IMR-90 (cell line): Measurements from ENCODE around the gene OSBPL3. TPM values are rescaled to one million over a fixed set of nuclear protein-coding genes. Genes with fewer than 3 reads are reported as not detected.

Experiments
- ATAC-seq: fragments of 200-7000 bp; cut with Tn5 transposase; 2 replicates; pipeline ENCODE4 v1.9.1; 2020; ENCODE audit warnings: low read depth, mild to moderate bottlenecking, moderate library complexity
- BruUV-seq: library from RNA; stranded (reverse); fragments of 400-500 nt; replicated peaks from 2 replicates; lab custom pipeline; 2021; lab: Mats Ljungman, UMichigan
- CTCF ChIA-PET: fragments of 300-600 bp; formaldehyde crosslinking; extraction: SDS; loops from one replicate; lab custom pipeline; 2021; ENCODE audit warnings: antibody characterized with exemption; lab: Yijun Ruan, JAX
- POLR2A ChIA-PET: fragments of 300-600 bp; sonication (Branson Sonifier 250); formaldehyde crosslinking; loops from one replicate; lab custom pipeline; 2022; ENCODE audit warnings: antibody characterized with exemption; ENCODE audit not compliant: unreplicated experiment; lab: Charles Lee
- DNase-seq: peaks from one replicate; pipeline ENCODE4 v3.0.0; 2013
- H2AFZ ChIP-seq: replicated peaks from 2 replicates; pipeline ENCODE3; 2013; ENCODE audit warnings: low read length, mild to moderate bottlenecking; ENCODE audit not compliant: poor library complexity
- H2AK5ac ChIP-seq: 2 replicates; pipeline ENCODE4 v1.6.1; 2013; ENCODE audit warnings: low read depth, low read length, inconsistent platforms
- H2AK9ac ChIP-seq: replicated peaks from 2 replicates; pipeline ENCODE3; 2013; ENCODE audit warnings: mild to moderate bottlenecking, low read depth, low read length, moderate library complexity; ENCODE audit not compliant: poor library complexity
- H2BK120ac ChIP-seq: 2 replicates; pipeline ENCODE4 v1.6.1; 2013; ENCODE audit warnings: low read depth, low read length, inconsistent platforms
- H2BK15ac ChIP-seq: 3 replicates; pipeline ENCODE4 v1.6.1; 2013; ENCODE audit warnings: low read depth, low read length, inconsistent platforms
- H2BK20ac ChIP-seq: 2 replicates; pipeline ENCODE4 v1.6.1; 2013; ENCODE audit warnings: low read depth, mild to moderate bottlenecking, inconsistent platforms, low read length, moderate library complexity
- H2BK5ac ChIP-seq: 2 replicates; pipeline ENCODE4 v1.6.1; 2013; ENCODE audit warnings: mild to moderate bottlenecking, low read depth, low read length, inconsistent platforms; ENCODE audit not compliant: poor library complexity, severe bottlenecking
- H3K14ac ChIP-seq: replicated peaks from 2 replicates; pipeline ENCODE4 v1.6.1; 2013; ENCODE audit warnings: low read depth, low read length, inconsistent platforms
- H3K18ac ChIP-seq: 2 replicates; pipeline ENCODE4 v1.6.1; 2013; ENCODE audit warnings: low read depth, low read length, control low read depth
- H3K23ac ChIP-seq: 2 replicates; pipeline ENCODE4 v1.6.1; 2013; ENCODE audit warnings: low read depth, low read length, inconsistent platforms
- H3K27ac ChIP-seq: 2 replicates; pipeline ENCODE4 v1.5.1; 2013; ENCODE audit warnings: mild to moderate bottlenecking, control low read depth, low read length; ENCODE audit not compliant: insufficient read depth
- H3K27me3 ChIP-seq: 2 replicates; pipeline ENCODE4 v1.6.1; 2013; ENCODE audit warnings: low read length; ENCODE audit not compliant: control insufficient read depth, insufficient read depth
- H3K36me3 ChIP-seq: 2 replicates; pipeline ENCODE4 v1.6.1; 2013; ENCODE audit warnings: low read length, mixed read lengths; ENCODE audit not compliant: control insufficient read depth, insufficient read depth
- H3K4ac ChIP-seq: 2 replicates; pipeline ENCODE4 v1.6.1; 2013; ENCODE audit warnings: low read depth, low read length, inconsistent platforms
- H3K4me1 ChIP-seq: 2 replicates; pipeline ENCODE4 v1.6.1; 2013; ENCODE audit warnings: low read length, mixed read lengths; ENCODE audit not compliant: control insufficient read depth, insufficient read depth
- H3K4me2 ChIP-seq: 2 replicates; pipeline ENCODE4 v1.6.1; 2013; ENCODE audit warnings: low read depth, mild to moderate bottlenecking, control low read depth, low read length, moderate library complexity
- H3K4me3 ChIP-seq: 2 replicates; pipeline ENCODE4 v1.5.1; 2013; ENCODE audit warnings: low read depth, mild to moderate bottlenecking, control low read depth, low read length, moderate library complexity; ENCODE audit not compliant: insufficient read depth
- H3K56ac ChIP-seq: 2 replicates; pipeline ENCODE4 v1.6.1; 2013; ENCODE audit warnings: low read length, inconsistent platforms; ENCODE audit not compliant: insufficient read depth; ENCODE audit errors: extremely low read depth
- H3K79me1 ChIP-seq, 2 experiments: 2 replicates each; pipeline ENCODE4 v1.6.1; 2013; ENCODE audit warnings: low read length in 2 of 2, inconsistent platforms in 1 of 2, low read depth in 1 of 2
- H3K9ac ChIP-seq: 2 replicates; pipeline ENCODE4 v1.6.1; 2013; ENCODE audit warnings: low read depth, low read length, control low read depth
- H3K9me1 ChIP-seq: 2 replicates; pipeline ENCODE4 v1.6.1; 2013; ENCODE audit warnings: low read length, inconsistent platforms; ENCODE audit not compliant: insufficient read depth
- H3K9me3 ChIP-seq: 2 replicates; pipeline ENCODE4 v1.6.1; 2013; ENCODE audit warnings: low read length; ENCODE audit not compliant: control insufficient read depth, insufficient read depth
- H4K20me1 ChIP-seq: 2 replicates; pipeline ENCODE4 v1.6.1; 2013; ENCODE audit warnings: low read length, inconsistent platforms; ENCODE audit not compliant: insufficient read depth
- H4K5ac ChIP-seq: 2 replicates; pipeline ENCODE4 v1.6.1; 2013; ENCODE audit warnings: mild to moderate bottlenecking, low read depth, low read length, control low read depth
- H4K8ac ChIP-seq, 2 experiments: 2 replicates each; pipeline ENCODE4 v1.6.1; 2013; ENCODE audit warnings: low read depth in 2 of 2, low read length in 2 of 2, control low read depth in 1 of 2, inconsistent platforms in 1 of 2
- H4K91ac ChIP-seq: 2 replicates; pipeline ENCODE4 v1.6.1; 2013; ENCODE audit warnings: low read depth, low read length, inconsistent platforms; ENCODE audit not compliant: insufficient read depth
- BHLHE40 ChIP-seq: fragments of 150-350 bp; IDR thresholded peaks from 2 replicates; pipeline ENCODE4 v1.6.1; 2016; ENCODE audit warnings: mild to moderate bottlenecking, low read depth, low read length
- CEBPB ChIP-seq: IDR thresholded peaks from 2 replicates; pipeline ENCODE4 v1.6.1; 2012; ENCODE audit warnings: low read depth, low read length, improper control_type of control experiment
- CHD1 ChIP-seq: IDR thresholded peaks from 2 replicates; pipeline ENCODE4 v1.6.1; 2012; ENCODE audit warnings: low read depth, low read length, improper control_type of control experiment
- FOS ChIP-seq: fragments of 150-350 bp; IDR thresholded peaks from 2 replicates; pipeline ENCODE4 v1.6.1; 2016; ENCODE audit warnings: low read depth, low read length
- MAFK ChIP-seq: IDR thresholded peaks from 2 replicates; pipeline ENCODE4 v1.6.1; 2012; ENCODE audit warnings: low read depth, low read length, improper control_type of control experiment
- MAZ ChIP-seq: IDR thresholded peaks from 2 replicates; pipeline ENCODE4 v1.6.1; 2012; ENCODE audit warnings: low read depth, mild to moderate bottlenecking, low read length, improper control_type of control experiment, moderate library complexity, borderline replicate concordance
- MXI1 ChIP-seq: IDR thresholded peaks from 2 replicates; pipeline ENCODE4 v1.6.1; 2012; ENCODE audit warnings: low read depth, mild to moderate bottlenecking, low read length, moderate library complexity, borderline replicate concordance
- NFE2L2 ChIP-seq: fragments of 150-350 bp; IDR thresholded peaks from 2 replicates; pipeline ENCODE4 v1.6.1; 2016; ENCODE audit warnings: low read depth, mild to moderate bottlenecking, low read length
- POLR2A ChIP-seq: IDR thresholded peaks from 2 replicates; pipeline ENCODE4 v1.6.1; 2012; ENCODE audit warnings: mild to moderate bottlenecking, low read depth, low read length
- RAD21 ChIP-seq: IDR thresholded peaks from 2 replicates; pipeline ENCODE4 v1.6.1; 2012; ENCODE audit warnings: low read length, improper control_type of control experiment
- RCOR1 ChIP-seq: IDR thresholded peaks from 2 replicates; pipeline ENCODE4 v1.6.1; 2012; ENCODE audit warnings: mild to moderate bottlenecking, low read length, improper control_type of control experiment; ENCODE audit not compliant: insufficient replicate concordance
- RFX5 ChIP-seq: IDR thresholded peaks from 2 replicates; pipeline ENCODE4 v1.8.0; 2012; ENCODE audit warnings: low read depth, mild to moderate bottlenecking, low read length, moderate library complexity
- SMC3 ChIP-seq: fragments of 150-350 bp; IDR thresholded peaks from 2 replicates; pipeline ENCODE4 v1.6.1; 2016; ENCODE audit warnings: low read depth, mild to moderate bottlenecking, antibody characterized with exemption, low read length, moderate library complexity
- WGBS, 2 experiments: methylation state at CpG; one replicate each; pipeline versions ENCODE4 v1.1.5 to v1.1.7; 2013; ENCODE audit warnings: missing lambda C conversion rate in 2 of 2; ENCODE audit not compliant: insufficient read length in 1 of 2; ENCODE audit errors: extremely low coverage in 2 of 2; 5-methylcytosine and 5-hydroxymethylcytosine counted together
- dilution Hi-C: fragments of 300-500 bp; cut with HindIII; formaldehyde crosslinking; loops from one replicate; pipeline ENCODE4 v1.14.3; 2018; ENCODE audit warnings: low sequenced_read_pairs; ENCODE audit not compliant: unreplicated experiment
- in situ Hi-C: fragments of 300-500 bp; cut with MboI; formaldehyde crosslinking; loops from 3 replicates; pipeline ENCODE4 v1.14.3; 2019; ENCODE audit warnings: low sequenced_read_pairs, inconsistent platforms, mixed read lengths
- intact Hi-C: fragments of 100-400 bp; cut with micrococcal nuclease; formaldehyde crosslinking; loops from 2 replicates; pipeline ENCODE4 v1.10.0; 2022
- polyA plus RNA-seq, 3 experiments: library from polyadenylated mRNA; depleted of rRNA; stranded (reverse); fragments of >200 nt; gene quantifications; 2 replicates each; pipeline ENCODE4 v1.2.3, GENCODE V29; 2012; ENCODE audit warnings: low replicate concordance in 1 of 3
- total RNA-seq: library from RNA; depleted of rRNA; stranded (reverse); fragments of >200 nt; gene quantifications from 2 replicates; pipeline ENCODE4 v1.2.3, GENCODE V29; 2012
- TF ChIP-seq, protein P1 (sequence below): fragments of 150-350 bp; IDR thresholded peaks from 2 replicates; pipeline ENCODE4 v1.6.1; 2017; ENCODE audit warnings: mild to moderate bottlenecking, antibody characterized with exemption, low read length, low read depth
- TF ChIP-seq, protein P2 (sequence below): conservative IDR thresholded peaks from 2 replicates; pipeline ENCODE4 v1.5.1; 2012; ENCODE audit warnings: mild to moderate bottlenecking, low read depth, low read length, improper control_type of control experiment
- TF ChIP-seq, protein P3 (sequence below): fragments of 150-350 bp; IDR thresholded peaks from 2 replicates; pipeline ENCODE4 v1.6.1; 2016; ENCODE audit warnings: low read depth, mild to moderate bottlenecking, low read length, moderate library complexity, borderline replicate concordance

Gene OSBPL3
- total and polyA plus RNA-seq, 2 of the 4 experiments (the other 2 are of a cell fraction), result 18.0 to 29.9 TPM

DNA sequence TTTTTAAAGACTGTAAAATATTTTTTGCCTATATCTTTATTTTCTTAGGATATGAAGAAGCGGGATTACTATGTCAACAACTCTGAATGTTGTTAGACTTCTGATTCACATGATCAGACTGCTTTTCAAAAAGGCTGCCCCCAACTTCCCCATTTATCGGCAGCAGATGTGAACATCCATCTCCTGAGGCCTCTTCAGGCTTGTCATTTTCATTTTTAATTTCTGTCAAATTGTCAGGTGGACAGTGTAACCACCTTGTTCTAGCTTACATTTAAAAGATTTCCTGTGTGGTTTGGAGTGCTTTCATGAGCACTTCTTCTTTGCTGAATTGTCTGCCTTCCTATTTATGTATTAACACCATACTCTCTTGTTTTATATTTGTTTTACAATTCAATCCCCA, 143.9 kb downstream of the OSBPL3 start:
- ChIA-PET CTCF (no interaction called here), POLR2A (no interaction called here)
- H4K8ac ChIP-seq, result no peak overlapping the region
- H3K9me3 ChIP-seq, result no peaks in the 10 kb centered on the region
- intact Hi-C loops, result no loop called here
- H3K36me3 ChIP-seq, result peaks cover 5% of the 10 kb centered on the region
- TF ChIP-seq NFE2L2 (no peak), RAD21 (no peak), FOS (no peak), SMC3 (no peak), CHD1 (no peak), POLR2A (no peak), RFX5 (no peak), BHLHE40 (no peak), MAZ (no peak), MXI1 (no peak), MAFK (no peak), RCOR1 (no peak), CEBPB (no peak)
- TF ChIP-seq, protein P1, sequence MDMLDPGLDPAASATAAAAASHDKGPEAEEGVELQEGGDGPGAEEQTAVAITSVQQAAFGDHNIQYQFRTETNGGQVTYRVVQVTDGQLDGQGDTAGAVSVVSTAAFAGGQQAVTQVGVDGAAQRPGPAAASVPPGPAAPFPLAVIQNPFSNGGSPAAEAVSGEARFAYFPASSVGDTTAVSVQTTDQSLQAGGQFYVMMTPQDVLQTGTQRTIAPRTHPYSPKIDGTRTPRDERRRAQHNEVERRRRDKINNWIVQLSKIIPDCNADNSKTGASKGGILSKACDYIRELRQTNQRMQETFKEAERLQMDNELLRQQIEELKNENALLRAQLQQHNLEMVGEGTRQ, result no peak
- TF ChIP-seq, protein P2, sequence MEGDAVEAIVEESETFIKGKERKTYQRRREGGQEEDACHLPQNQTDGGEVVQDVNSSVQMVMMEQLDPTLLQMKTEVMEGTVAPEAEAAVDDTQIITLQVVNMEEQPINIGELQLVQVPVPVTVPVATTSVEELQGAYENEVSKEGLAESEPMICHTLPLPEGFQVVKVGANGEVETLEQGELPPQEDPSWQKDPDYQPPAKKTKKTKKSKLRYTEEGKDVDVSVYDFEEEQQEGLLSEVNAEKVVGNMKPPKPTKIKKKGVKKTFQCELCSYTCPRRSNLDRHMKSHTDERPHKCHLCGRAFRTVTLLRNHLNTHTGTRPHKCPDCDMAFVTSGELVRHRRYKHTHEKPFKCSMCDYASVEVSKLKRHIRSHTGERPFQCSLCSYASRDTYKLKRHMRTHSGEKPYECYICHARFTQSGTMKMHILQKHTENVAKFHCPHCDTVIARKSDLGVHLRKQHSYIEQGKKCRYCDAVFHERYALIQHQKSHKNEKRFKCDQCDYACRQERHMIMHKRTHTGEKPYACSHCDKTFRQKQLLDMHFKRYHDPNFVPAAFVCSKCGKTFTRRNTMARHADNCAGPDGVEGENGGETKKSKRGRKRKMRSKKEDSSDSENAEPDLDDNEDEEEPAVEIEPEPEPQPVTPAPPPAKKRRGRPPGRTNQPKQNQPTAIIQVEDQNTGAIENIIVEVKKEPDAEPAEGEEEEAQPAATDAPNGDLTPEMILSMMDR, result no peak
- TF ChIP-seq, protein P3, sequence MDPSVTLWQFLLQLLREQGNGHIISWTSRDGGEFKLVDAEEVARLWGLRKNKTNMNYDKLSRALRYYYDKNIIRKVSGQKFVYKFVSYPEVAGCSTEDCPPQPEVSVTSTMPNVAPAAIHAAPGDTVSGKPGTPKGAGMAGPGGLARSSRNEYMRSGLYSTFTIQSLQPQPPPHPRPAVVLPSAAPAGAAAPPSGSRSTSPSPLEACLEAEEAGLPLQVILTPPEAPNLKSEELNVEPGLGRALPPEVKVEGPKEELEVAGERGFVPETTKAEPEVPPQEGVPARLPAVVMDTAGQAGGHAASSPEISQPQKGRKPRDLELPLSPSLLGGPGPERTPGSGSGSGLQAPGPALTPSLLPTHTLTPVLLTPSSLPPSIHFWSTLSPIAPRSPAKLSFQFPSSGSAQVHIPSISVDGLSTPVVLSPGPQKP, result no peak
- no peak overlapping the region for H3K14ac ChIP-seq
- H3K4me1 ChIP-seq, result peaks cover 2% of the 10 kb centered on the region
- H2BK20ac ChIP-seq, result no peak overlapping the region
- dilution Hi-C loops, result no loop called here
- DNase-seq (no peak), ATAC-seq (no peak)
- H3K79me1 ChIP-seq, result peaks cover 0 to 16% of the 10 kb centered on the region in 2 experiments; a peak in 2 of 4 replicates
- H2AK5ac ChIP-seq, result no peak overlapping the region
- BruUV-seq, result no TSS peak
- no peak overlapping the region for H4K91ac ChIP-seq
- H4K5ac ChIP-seq, result no peak overlapping the region
- no peak overlapping the region for H3K4ac ChIP-seq
- no peak overlapping the region for H3K9ac ChIP-seq
- WGBS, 2 experiments, result no CpG with 5 or more reads among the region's 2 CpGs
- no peaks in the 10 kb centered on the region for H3K27me3 ChIP-seq
- H3K27ac ChIP-seq, result no peak overlapping the region
- H2BK120ac ChIP-seq, result no peak overlapping the region
- H3K18ac ChIP-seq, result no peak overlapping the region
- H2AK9ac ChIP-seq, result no peak overlapping the region
- no peak overlapping the region for H2AFZ ChIP-seq
- H3K4me3 ChIP-seq, result no peak overlapping the region
- peaks cover 9% of the 10 kb centered on the region for H3K9me1 ChIP-seq
- no peak overlapping the region for H3K23ac ChIP-seq
- in situ Hi-C loops, result no loop called here
- H2BK15ac ChIP-seq, result no peak overlapping the region
- H3K4me2 ChIP-seq, result no peak overlapping the region
- H4K20me1 ChIP-seq, result no peaks in the 10 kb centered on the region
- no peak overlapping the region for H2BK5ac ChIP-seq
- no peak overlapping the region for H3K56ac ChIP-seq
